H1 (cell line): ENCODE data around the gene TMEM147.

ENCODE experiments used
- CBX8 ChIP-seq: fragments of 300-800, 300-1000 bp; sonication (generic); IDR thresholded peaks from 2 replicates; pipeline ENCODE4 v1.7.1; 2016; ENCODE audit warnings: low read depth, low read length, borderline replicate concordance
- CEBPB ChIP-seq: IDR thresholded peaks from 2 replicates; pipeline ENCODE4 v1.6.1; 2012; ENCODE audit warnings: low read depth, low read length
- EGR1 ChIP-seq: IDR thresholded peaks from 2 replicates; pipeline ENCODE4 v1.6.1; 2011; ENCODE audit warnings: low read depth, low read length, borderline replicate concordance
- POLR2A ChIP-seq, 2 experiments: IDR thresholded peaks; 1 replicate in 1 of 2; 2 replicates in 1 of 2; pipeline ENCODE4 v1.6.1; 2011; ENCODE audit warnings: low read depth in 2 of 2, low read length in 2 of 2, mild to moderate bottlenecking in 2 of 2; ENCODE audit errors: control extremely low read depth in 1 of 2
- RNF2 ChIP-seq: fragments of 200-900, 300-1000 bp; sonication (generic); IDR thresholded peaks from 2 replicates; pipeline ENCODE4 v1.7.1; 2016; ENCODE audit warnings: borderline replicate concordance, low read depth, mild to moderate bottlenecking, antibody characterized with exemption, low read length; ENCODE audit not compliant: poor library complexity, severe bottlenecking; ENCODE audit errors: missing control alignments
- SP4 ChIP-seq: IDR thresholded peaks from 2 replicates; pipeline ENCODE4 v1.6.1; 2012; ENCODE audit warnings: low read length, inconsistent platforms
- SRF ChIP-seq: IDR thresholded peaks from 2 replicates; pipeline ENCODE4 v1.6.1; 2011; ENCODE audit warnings: mild to moderate bottlenecking, low read depth, low read length, moderate library complexity
- TAF1 ChIP-seq: IDR thresholded peaks from 2 replicates; pipeline ENCODE4 v1.6.1; 2011; ENCODE audit warnings: mild to moderate bottlenecking, low read depth, low read length
- TF ChIP-seq, protein P1 (sequence below), 3 experiments: IDR thresholded peaks; 1 replicate in 2 of 3; 2 replicates in 1 of 3; pipeline versions ENCODE4 v1.5.1 to v1.6.1; 2011; ENCODE audit warnings: low read length in 3 of 3, mild to moderate bottlenecking in 3 of 3, inconsistent platforms in 2 of 3, low read depth in 1 of 3, moderate library complexity in 1 of 3; ENCODE audit not compliant: insufficient read depth in 1 of 3; ENCODE audit errors: control extremely low read depth in 1 of 3

DNA sequence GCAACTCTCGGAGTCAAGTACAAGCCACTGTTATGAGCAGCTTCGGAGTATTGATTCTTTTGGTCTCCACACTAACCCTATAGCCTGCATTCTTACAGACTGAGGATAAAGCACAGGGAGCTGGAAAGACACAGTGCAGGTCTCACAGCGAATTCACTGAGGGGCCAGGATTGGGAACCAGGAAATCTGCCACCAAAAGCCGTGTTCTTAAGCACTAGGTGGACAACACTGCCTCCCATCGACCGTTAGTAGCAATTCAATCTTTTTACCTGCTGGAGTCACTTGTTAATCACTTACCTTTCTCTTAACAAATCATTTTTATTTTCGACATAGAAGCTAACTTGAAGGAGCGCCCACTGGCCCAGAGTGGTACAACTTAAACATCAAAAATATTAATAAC lies 46.8 kb downstream of the TMEM147 start:
- TF ChIP-seq POLR2A (IDR thresholded peaks at IDR 0.05; ENCODE audit: control extremely low read depth in 1 of 2, low read depth in 2 of 2, low read length in 2 of 2) (no peak), CBX8 (no peak), TAF1 (no peak), SP4 (no peak), RNF2 (no peak), EGR1 (no peak), CEBPB (no peak), SRF (no peak)
- TF ChIP-seq, protein P1, sequence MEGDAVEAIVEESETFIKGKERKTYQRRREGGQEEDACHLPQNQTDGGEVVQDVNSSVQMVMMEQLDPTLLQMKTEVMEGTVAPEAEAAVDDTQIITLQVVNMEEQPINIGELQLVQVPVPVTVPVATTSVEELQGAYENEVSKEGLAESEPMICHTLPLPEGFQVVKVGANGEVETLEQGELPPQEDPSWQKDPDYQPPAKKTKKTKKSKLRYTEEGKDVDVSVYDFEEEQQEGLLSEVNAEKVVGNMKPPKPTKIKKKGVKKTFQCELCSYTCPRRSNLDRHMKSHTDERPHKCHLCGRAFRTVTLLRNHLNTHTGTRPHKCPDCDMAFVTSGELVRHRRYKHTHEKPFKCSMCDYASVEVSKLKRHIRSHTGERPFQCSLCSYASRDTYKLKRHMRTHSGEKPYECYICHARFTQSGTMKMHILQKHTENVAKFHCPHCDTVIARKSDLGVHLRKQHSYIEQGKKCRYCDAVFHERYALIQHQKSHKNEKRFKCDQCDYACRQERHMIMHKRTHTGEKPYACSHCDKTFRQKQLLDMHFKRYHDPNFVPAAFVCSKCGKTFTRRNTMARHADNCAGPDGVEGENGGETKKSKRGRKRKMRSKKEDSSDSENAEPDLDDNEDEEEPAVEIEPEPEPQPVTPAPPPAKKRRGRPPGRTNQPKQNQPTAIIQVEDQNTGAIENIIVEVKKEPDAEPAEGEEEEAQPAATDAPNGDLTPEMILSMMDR (IDR thresholded peaks at IDR 0.05; ENCODE audit: control extremely low read depth in 1 of 3, insufficient read depth in 1 of 3, low read depth in 1 of 3, low read length in 3 of 3) = peak; percentile 33 to 84 (median 77)
